ENCODE results near the gene MON1A.

DNA sequence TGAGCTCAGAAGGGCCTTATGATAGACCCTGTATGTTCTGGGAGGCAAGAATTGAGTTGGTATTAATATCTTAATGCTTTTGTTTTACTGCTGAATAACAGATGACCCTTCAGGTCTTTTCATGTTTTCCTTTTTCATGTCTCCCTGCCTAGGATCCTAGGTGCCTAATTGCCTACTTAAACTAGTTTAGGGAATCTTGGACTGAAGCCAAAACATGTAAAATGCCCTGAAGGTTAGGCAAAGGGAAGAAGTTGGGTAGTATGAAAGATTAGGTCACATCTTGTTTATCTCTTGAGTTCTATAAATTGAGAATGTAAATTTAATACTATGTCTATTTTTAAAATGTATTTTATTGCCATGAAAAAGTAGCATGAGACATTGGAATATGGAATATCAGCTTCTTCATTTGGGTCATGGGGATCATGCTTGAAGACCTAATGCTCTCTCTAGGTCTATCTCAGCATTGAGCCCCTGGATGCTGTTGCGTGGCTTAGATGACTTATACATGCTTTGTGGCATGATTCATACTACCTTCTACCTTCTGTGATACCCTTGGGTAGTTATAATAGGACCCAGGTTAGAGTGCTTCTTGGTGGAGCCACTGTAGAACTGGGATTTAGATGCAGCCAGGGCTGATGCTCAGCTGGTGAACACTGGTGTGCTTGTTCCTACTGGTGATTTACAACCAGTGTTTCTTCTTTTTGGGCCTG lies 36.8 kb upstream of the MON1A start:
- no peak for TF ChIP-seq POLR2AphosphoS5 (IDR thresholded peaks at IDR 0.05; ENCODE audit: low read depth, low read length)
- no peak for TF ChIP-seq SP1 (IDR thresholded peaks at IDR 0.05; ENCODE audit: low read depth)
- TF ChIP-seq CTCF (IDR thresholded peaks at IDR 0.05 in 2 of 3, conservative IDR thresholded peaks at IDR 0.05 in 1 of 3; ENCODE audit: borderline replicate concordance in 1 of 3, insufficient read depth in 1 of 3, low read depth in 2 of 3, low read length in 2 of 3) = no peak
- no peak for TF ChIP-seq CEBPB (IDR thresholded peaks at IDR 0.05; ENCODE audit: low read depth)
- TF ChIP-seq YY1 (IDR thresholded peaks at IDR 0.05; ENCODE audit: extremely low read depth, insufficient replicate concordance, low read depth, low read length) = no peak
- no peak for TF ChIP-seq SRF (IDR thresholded peaks at IDR 0.05; ENCODE audit: low read depth)
- TF ChIP-seq, protein P1, sequence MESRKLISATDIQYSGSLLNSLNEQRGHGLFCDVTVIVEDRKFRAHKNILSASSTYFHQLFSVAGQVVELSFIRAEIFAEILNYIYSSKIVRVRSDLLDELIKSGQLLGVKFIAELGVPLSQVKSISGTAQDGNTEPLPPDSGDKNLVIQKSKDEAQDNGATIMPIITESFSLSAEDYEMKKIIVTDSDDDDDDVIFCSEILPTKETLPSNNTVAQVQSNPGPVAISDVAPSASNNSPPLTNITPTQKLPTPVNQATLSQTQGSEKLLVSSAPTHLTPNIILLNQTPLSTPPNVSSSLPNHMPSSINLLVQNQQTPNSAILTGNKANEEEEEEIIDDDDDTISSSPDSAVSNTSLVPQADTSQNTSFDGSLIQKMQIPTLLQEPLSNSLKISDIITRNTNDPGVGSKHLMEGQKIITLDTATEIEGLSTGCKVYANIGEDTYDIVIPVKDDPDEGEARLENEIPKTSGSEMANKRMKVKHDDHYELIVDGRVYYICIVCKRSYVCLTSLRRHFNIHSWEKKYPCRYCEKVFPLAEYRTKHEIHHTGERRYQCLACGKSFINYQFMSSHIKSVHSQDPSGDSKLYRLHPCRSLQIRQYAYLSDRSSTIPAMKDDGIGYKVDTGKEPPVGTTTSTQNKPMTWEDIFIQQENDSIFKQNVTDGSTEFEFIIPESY (IDR thresholded peaks at IDR 0.05; ENCODE audit: extremely low read depth, insufficient replicate concordance, low read length) = no peak
- no peak for TF ChIP-seq EZH2phosphoT487 (IDR thresholded peaks at IDR 0.05; ENCODE audit: borderline replicate concordance)
- TF ChIP-seq ELF1 (IDR thresholded peaks at IDR 0.05; ENCODE audit: borderline replicate concordance, low read depth) = no peak
